Keratinocyte (primary cell): ENCODE results near the gene ATP2B1.

Experiments used
- EZH2 ChIP-seq: IDR thresholded peaks from one replicate; pipeline ENCODE4 v1.6.1; 2012; ENCODE audit warnings: inconsistent platforms, mild to moderate bottlenecking, low read length, moderate library complexity
- TF ChIP-seq, protein P1 (sequence below), 3 experiments: IDR thresholded peaks in 1 of 3; conservative IDR thresholded peaks in 1 of 3; optimal IDR thresholded peaks in 1 of 3; 2 replicates in 2 of 3; 3 replicates in 1 of 3; pipeline versions ENCODE3 to v1.5.1; 2011; ENCODE audit warnings: low read length in 3 of 3, mild to moderate bottlenecking in 3 of 3, moderate library complexity in 2 of 3, control low read depth in 1 of 3, inconsistent platforms in 1 of 3; ENCODE audit not compliant: insufficient read depth in 2 of 3; ENCODE audit errors: extremely low read depth in 1 of 3

DNA sequence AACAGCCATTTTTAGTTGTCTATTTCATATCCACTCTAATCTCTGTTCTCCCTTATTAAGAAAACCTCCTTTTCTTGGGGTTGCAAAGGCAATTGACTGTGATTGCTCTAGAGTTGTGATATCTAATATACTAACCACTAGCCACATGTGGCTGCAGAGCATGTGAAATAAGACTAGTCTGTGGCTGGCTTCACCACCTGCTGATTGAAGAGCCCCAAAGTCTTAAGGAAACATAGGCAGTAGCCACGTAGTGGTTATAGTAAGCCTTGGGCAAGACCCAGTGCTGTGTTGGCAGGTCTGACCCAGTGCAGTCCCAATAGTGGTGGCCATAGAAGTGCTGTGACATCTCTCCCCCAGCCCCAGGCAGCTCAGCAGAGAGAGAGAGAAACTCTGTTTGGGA lies 28.4 kb upstream of the ATP2B1 start:
- TF ChIP-seq, protein P1, sequence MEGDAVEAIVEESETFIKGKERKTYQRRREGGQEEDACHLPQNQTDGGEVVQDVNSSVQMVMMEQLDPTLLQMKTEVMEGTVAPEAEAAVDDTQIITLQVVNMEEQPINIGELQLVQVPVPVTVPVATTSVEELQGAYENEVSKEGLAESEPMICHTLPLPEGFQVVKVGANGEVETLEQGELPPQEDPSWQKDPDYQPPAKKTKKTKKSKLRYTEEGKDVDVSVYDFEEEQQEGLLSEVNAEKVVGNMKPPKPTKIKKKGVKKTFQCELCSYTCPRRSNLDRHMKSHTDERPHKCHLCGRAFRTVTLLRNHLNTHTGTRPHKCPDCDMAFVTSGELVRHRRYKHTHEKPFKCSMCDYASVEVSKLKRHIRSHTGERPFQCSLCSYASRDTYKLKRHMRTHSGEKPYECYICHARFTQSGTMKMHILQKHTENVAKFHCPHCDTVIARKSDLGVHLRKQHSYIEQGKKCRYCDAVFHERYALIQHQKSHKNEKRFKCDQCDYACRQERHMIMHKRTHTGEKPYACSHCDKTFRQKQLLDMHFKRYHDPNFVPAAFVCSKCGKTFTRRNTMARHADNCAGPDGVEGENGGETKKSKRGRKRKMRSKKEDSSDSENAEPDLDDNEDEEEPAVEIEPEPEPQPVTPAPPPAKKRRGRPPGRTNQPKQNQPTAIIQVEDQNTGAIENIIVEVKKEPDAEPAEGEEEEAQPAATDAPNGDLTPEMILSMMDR (optimal IDR thresholded peaks at IDR 0.05 in 1 of 3, IDR thresholded peaks at IDR 0.05 in 1 of 3, conservative IDR thresholded peaks at IDR 0.05 in 1 of 3; ENCODE audit: extremely low read depth in 1 of 3, insufficient read depth in 2 of 3, low read length in 3 of 3) = no peak
- no peak for TF ChIP-seq EZH2
